ENCODE results near the gene ZXDB. TPM values are rescaled to one million over a fixed set of nuclear protein-coding genes. Genes with fewer than 3 reads are reported as not detected.
A peak's percentile ranks its signal among the peaks of the same experiment; 100 is the strongest.

ZXDB gene
- total RNA-seq, 1 experiment from 2014 or later, result 7.2 TPM

- peaks cover 5 to 19% of the 10 kb centered on the region in 2 experiments for H3K4me1 ChIP-seq (ENCODE audit: control insufficient read depth in 1 of 2, insufficient read depth in 2 of 2, low read length in 2 of 2)
- H3K4me3 ChIP-seq (replicated peaks in 1 of 2; ENCODE audit: low read depth in 1 of 2, low read length in 2 of 2), result no peak overlapping the region
- ATAC-seq, result no peak
- 0 out of 2 replicates have a peak overlapping the region, but pooled peaks have one; percentile 9 for H3K4me2 ChIP-seq (ENCODE audit: low read length)
- TF ChIP-seq FOSL1 (IDR thresholded peaks at IDR 0.05; ENCODE audit: low read depth) (peak; percentile 20; the same call in 1 of the 2 replicates), ATF3 (IDR thresholded peaks at IDR 0.05) (no peak)
- no peaks in the 10 kb centered on the region for H3K9me3 ChIP-seq (ENCODE audit: control insufficient read depth in 1 of 2, insufficient read depth in 1 of 2, low read depth in 1 of 2, low read length in 2 of 2)
- no peaks in the 10 kb centered on the region for H4K20me1 ChIP-seq (ENCODE audit: insufficient read depth)
- H3K9ac ChIP-seq (ENCODE audit: low read length), result no peak overlapping the region
- ChIA-PET CTCF (no interaction called here), POLR2A (no interaction called here), RAD21 (ENCODE audit: low non-redundant PET in 1 of 2, low total read pairs in 2 of 2, uncharacterized antibody in 2 of 2, unreplicated experiment in 2 of 2) (no interaction called here)
- intact Hi-C loops (cut with micrococcal nuclease), result loop anchor here (5.0 kb wide), 1 partner anchor 322 kb away; no protein-coding TSS in a partner anchor
- no peaks in the 10 kb centered on the region for H3K27me3 ChIP-seq (ENCODE audit: insufficient read depth, low read length)
- no peak overlapping the region for H3K27ac ChIP-seq (ENCODE audit: low read depth, low read length)
- BruUV-seq (replicated peaks), result no TSS peak
- DNase-seq (ENCODE audit: low read depth, low spot score), result no peak
- no peaks in the 10 kb centered on the region for H3K36me3 ChIP-seq (ENCODE audit: control insufficient read depth in 1 of 2, insufficient read depth in 2 of 2, low read length in 2 of 2)
- no peak overlapping the region for H2AFZ ChIP-seq (ENCODE audit: low read depth, low read length, poor library complexity, severe bottlenecking)
- H3K9me2 ChIP-seq (ENCODE audit: insufficient read depth), result no peaks in the 10 kb centered on the region
- peaks cover 37% of the 10 kb centered on the region for H3K79me2 ChIP-seq (ENCODE audit: insufficient read depth, low read length)
These were observed 3.6 kb downstream of the ZXDB start for GRCh38 chrX:57595381-57595811.

DNA sequence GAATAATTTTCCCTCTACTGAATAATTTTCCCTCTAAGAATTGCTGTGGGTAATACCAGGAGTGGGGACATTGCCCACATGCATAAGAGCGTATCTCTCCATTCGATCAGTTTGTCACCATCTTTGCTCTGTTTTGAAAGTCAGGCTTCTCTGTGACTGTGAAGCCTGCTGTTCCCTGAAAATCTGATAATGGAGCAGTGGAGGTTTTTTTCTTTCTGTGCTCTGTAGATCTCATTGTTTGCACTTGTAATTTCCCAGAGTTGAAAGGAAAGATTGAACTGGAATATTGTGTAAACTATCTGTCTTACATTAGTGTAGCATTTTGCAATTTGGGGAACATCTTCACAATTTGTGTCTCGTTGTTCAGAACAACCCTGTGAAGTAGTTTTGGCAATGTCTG lies 4.3 kb downstream of the ZXDB start:
- intact Hi-C loops (cut with micrococcal nuclease), result loop anchor here (5.0 kb wide), 1 partner anchor 321 kb away; no protein-coding TSS in a partner anchor
- no peak overlapping the region for H3K4me3 ChIP-seq (replicated peaks in 1 of 2; ENCODE audit: low read depth in 1 of 2, low read length in 2 of 2)
- H4K20me1 ChIP-seq (ENCODE audit: insufficient read depth), result no peaks in the 10 kb centered on the region
- no peak overlapping the region for H2AFZ ChIP-seq (ENCODE audit: low read depth, low read length, poor library complexity, severe bottlenecking)
- H3K4me2 ChIP-seq (ENCODE audit: low read length), result no peak overlapping the region
- BruUV-seq (replicated peaks), result no TSS peak
- H3K27me3 ChIP-seq (ENCODE audit: insufficient read depth, low read length), result no peaks in the 10 kb centered on the region
- H3K36me3 ChIP-seq (ENCODE audit: control insufficient read depth in 1 of 2, insufficient read depth in 2 of 2, low read length in 2 of 2), result no peaks in the 10 kb centered on the region
- H3K9me3 ChIP-seq (ENCODE audit: control insufficient read depth in 1 of 2, insufficient read depth in 1 of 2, low read depth in 1 of 2, low read length in 2 of 2), result no peaks in the 10 kb centered on the region
- DNase-seq (ENCODE audit: low read depth, low spot score) (no peak), ATAC-seq (no peak)
- RAD21 ChIA-PET (ENCODE audit: low non-redundant PET in 1 of 2, low total read pairs in 2 of 2, uncharacterized antibody in 2 of 2, unreplicated experiment in 2 of 2), result no interaction called here
- peaks cover 1 to 15% of the 10 kb centered on the region in 2 experiments for H3K4me1 ChIP-seq (ENCODE audit: control insufficient read depth in 1 of 2, insufficient read depth in 2 of 2, low read length in 2 of 2)
- no peak overlapping the region for H3K9ac ChIP-seq (ENCODE audit: low read length)
- POLR2A ChIA-PET, result no interaction called here
- CTCF ChIA-PET, result no interaction called here
- peaks cover 37% of the 10 kb centered on the region for H3K79me2 ChIP-seq (ENCODE audit: insufficient read depth, low read length)
- H3K27ac ChIP-seq (ENCODE audit: low read depth, low read length), result no peak overlapping the region
- H3K9me2 ChIP-seq (ENCODE audit: insufficient read depth), result no peaks in the 10 kb centered on the region
- TF ChIP-seq SP1 (IDR thresholded peaks at IDR 0.05; ENCODE audit: low read depth) (no peak), SRF (IDR thresholded peaks at IDR 0.05; ENCODE audit: low read depth) (no peak), CTCF (IDR thresholded peaks at IDR 0.05 in 2 of 3, conservative IDR thresholded peaks at IDR 0.05 in 1 of 3; ENCODE audit: borderline replicate concordance in 1 of 3, insufficient read depth in 1 of 3, low read depth in 2 of 3, low read length in 2 of 3) (no peak), TCF7L2 (IDR thresholded peaks at IDR 0.05; ENCODE audit: borderline replicate concordance, extremely low read depth, insufficient read depth, insufficient read length) (no peak), EZH2phosphoT487 (IDR thresholded peaks at IDR 0.05; ENCODE audit: borderline replicate concordance) (no peak), MAX (IDR thresholded peaks at IDR 0.05) (no peak), JUND (IDR thresholded peaks at IDR 0.05) (no peak), ELF1 (IDR thresholded peaks at IDR 0.05; ENCODE audit: borderline replicate concordance, low read depth) (no peak)
- TF ChIP-seq, protein P1, sequence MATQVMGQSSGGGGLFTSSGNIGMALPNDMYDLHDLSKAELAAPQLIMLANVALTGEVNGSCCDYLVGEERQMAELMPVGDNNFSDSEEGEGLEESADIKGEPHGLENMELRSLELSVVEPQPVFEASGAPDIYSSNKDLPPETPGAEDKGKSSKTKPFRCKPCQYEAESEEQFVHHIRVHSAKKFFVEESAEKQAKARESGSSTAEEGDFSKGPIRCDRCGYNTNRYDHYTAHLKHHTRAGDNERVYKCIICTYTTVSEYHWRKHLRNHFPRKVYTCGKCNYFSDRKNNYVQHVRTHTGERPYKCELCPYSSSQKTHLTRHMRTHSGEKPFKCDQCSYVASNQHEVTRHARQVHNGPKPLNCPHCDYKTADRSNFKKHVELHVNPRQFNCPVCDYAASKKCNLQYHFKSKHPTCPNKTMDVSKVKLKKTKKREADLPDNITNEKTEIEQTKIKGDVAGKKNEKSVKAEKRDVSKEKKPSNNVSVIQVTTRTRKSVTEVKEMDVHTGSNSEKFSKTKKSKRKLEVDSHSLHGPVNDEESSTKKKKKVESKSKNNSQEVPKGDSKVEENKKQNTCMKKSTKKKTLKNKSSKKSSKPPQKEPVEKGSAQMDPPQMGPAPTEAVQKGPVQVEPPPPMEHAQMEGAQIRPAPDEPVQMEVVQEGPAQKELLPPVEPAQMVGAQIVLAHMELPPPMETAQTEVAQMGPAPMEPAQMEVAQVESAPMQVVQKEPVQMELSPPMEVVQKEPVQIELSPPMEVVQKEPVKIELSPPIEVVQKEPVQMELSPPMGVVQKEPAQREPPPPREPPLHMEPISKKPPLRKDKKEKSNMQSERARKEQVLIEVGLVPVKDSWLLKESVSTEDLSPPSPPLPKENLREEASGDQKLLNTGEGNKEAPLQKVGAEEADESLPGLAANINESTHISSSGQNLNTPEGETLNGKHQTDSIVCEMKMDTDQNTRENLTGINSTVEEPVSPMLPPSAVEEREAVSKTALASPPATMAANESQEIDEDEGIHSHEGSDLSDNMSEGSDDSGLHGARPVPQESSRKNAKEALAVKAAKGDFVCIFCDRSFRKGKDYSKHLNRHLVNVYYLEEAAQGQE (IDR thresholded peaks at IDR 0.05; ENCODE audit: low read depth), result no peak
